ENCODE data around the gene NUP93. TPM values are rescaled to one million over a fixed set of nuclear protein-coding genes. Genes with fewer than 3 reads are reported as not detected.
"Not testable (repeated sequence)": the region's sequence is repeated elsewhere in the genome, so short reads cannot be mapped to it uniquely, and the experiment has no call there.

Gene NUP93
- polyA plus RNA-seq, 4 donors, result 14.1 to 32.1 (median 22.3) TPM

DNA sequence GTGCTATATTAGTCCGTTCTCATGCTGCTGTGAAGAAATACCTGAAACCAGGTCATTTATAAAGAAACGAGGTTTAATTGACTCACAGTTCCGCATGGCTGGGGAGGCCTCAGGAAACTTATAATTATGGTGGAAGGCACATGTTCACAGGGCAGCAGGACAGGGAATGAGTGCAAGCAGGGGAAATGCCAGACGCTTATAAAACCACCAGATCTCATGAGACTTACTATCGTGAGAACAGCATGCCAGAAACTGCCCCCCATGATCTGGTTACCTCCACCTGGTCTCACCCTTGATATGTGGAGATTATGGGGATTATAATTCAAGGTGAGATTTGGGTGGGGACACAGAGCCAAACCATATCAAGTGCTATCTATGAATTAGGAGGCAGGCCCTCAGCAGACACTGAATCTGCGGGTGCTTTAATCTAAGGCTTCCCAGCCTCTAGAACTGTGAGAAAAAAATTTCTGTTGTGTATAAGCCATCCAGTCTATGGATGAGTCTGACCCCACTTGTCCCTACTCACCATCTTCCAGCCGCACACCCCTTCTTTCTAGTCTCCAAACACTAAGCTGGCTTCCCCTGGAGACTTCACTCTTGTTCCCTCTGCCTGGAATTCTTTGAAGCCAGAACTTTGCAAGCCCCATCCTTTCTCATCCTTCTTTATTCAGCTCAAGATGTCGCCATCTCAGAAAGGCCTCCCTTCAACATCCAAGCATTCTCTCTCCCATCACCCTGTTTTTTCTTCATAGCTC is 772 bp upstream of the NUP93 start:
- DNase-seq, result no peak
- peaks cover 0 to 8% (median 4%) of the 10 kb centered on the region in 3 donors for H3K4me1 ChIP-seq (ENCODE audit: control insufficient read depth in 3 of 3, insufficient read depth in 2 of 3, low read depth in 1 of 3, low read length in 2 of 3)
- FAIRE-seq, result no peak
- H3K4me3 ChIP-seq (ENCODE audit: low read depth in 1 of 3, low read length in 3 of 3), result peak overlapping the region; percentile 40 to 87 (median 61)
- 49 to 56% (median 52%) methylated on average over 8 of the region's 8 CpGs for WGBS, 3 donors
- H3K36me3 ChIP-seq (ENCODE audit: control insufficient read depth in 3 of 3, insufficient read depth in 2 of 3, low read depth in 1 of 3, low read length in 3 of 3), result no peaks in the 10 kb centered on the region
- no peaks in the 10 kb centered on the region for H3K27me3 ChIP-seq (ENCODE audit: control insufficient read depth in 3 of 3, insufficient read depth in 3 of 3, low read length in 3 of 3)
- H3K27ac ChIP-seq (ENCODE audit: low read depth in 1 of 3, low read length in 2 of 3), result peak overlapping the region; percentile 78 to 87 (median 83)
- no peaks in the 10 kb centered on the region for H3K9me3 ChIP-seq (ENCODE audit: control insufficient read depth in 2 of 2, insufficient read depth in 1 of 2, low read depth in 1 of 2, low read length in 1 of 2)

DNA sequence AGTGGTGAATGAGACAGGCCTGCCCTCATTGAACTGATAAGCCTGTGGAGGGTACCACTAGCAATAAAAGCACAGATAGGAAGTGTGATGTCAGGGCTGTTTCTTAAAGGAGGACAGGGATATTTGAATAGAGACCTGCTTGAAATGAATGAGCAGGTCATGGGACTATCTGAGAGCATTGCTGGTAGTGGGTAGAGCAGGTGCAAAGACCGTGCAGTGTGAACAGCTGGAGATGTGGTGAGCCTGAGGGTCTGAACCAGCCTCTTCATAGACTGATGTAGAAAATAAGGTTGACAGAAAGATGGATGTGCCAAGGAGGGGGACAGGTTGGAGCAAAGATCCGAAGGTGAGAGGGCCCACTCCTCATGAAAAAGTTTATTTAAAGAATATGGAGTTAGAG is 2.4 kb downstream of the NUP93 start:
- Histone ChIP-seq H3K4me3 (ENCODE audit: low read depth in 1 of 3, low read length in 3 of 3) (no peak overlapping the region), H3K27me3 (ENCODE audit: control insufficient read depth in 3 of 3, insufficient read depth in 3 of 3, low read length in 3 of 3) (no peaks in the 10 kb centered on the region), H3K36me3 (ENCODE audit: control insufficient read depth in 3 of 3, insufficient read depth in 2 of 3, low read depth in 1 of 3, low read length in 3 of 3) (no peaks in the 10 kb centered on the region), H3K9me3 (ENCODE audit: control insufficient read depth in 2 of 2, insufficient read depth in 1 of 2, low read depth in 1 of 2, low read length in 1 of 2) (no peaks in the 10 kb centered on the region), H3K4me1 (ENCODE audit: control insufficient read depth in 3 of 3, insufficient read depth in 2 of 3, low read depth in 1 of 3, low read length in 2 of 3) (peaks cover 0 to 8% (median 4%) of the 10 kb centered on the region in 3 donors), H3K27ac (ENCODE audit: low read depth in 1 of 3, low read length in 2 of 3) (no peak overlapping the region)
- 76 to 87% (median 85%) methylated on average over 2 of the region's 2 CpGs for WGBS, 3 donors
- DNase-seq, result no peak
- FAIRE-seq, result no peak

DNA sequence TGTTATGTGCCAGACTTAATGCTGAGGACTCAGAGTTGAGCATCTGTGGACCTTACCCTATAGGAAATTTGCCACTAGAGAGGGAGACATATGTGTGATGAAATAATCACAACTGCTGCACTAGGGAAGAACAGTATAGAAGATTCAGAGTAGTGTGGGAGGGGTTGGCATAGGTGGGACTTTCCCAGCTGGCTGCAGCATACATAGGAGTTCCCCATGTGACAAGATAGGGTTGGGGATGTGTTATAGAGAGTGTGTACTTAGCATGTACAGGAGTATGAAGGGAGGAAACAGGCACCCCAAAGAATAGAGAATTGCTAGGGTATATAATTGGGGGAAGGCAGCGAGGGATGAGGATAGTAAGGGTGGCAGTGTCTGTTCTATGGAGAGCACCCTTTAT is 2.9 kb downstream of the NUP93 start:
- FAIRE-seq, result no peak
- no peak for DNase-seq
- 91 to 100% (median 92%) methylated on average over 1 of the region's 1 CpG for WGBS, 3 donors

DNA sequence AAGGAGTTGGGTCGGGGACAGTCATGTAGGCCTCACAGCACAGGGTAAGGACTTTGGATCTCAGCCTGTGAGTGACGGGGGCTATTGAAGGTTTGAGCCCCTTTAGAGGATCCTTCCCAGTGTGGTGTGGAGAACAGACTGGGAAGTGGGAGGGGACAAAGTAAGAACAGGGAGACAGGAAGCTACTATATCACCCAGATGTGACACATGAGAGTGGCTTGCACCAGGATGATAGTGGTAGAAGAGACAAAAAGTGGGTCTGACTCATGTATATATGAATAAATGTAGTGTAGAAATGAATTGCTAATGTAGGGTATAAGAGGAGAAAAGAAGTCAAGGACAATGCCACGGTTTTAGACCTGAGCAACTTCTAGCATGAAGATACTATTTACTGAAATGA is 4.5 kb downstream of the NUP93 start:
- 78 to 93% (median 90%) methylated on average over 3 of the region's 3 CpGs for WGBS, 3 donors
- Histone ChIP-seq H3K27ac (ENCODE audit: low read depth in 1 of 3, low read length in 2 of 3) (no peak overlapping the region), H3K27me3 (ENCODE audit: control insufficient read depth in 3 of 3, insufficient read depth in 3 of 3, low read length in 3 of 3) (no peaks in the 10 kb centered on the region), H3K9me3 (ENCODE audit: control insufficient read depth in 2 of 2, insufficient read depth in 1 of 2, low read depth in 1 of 2, low read length in 1 of 2) (no peaks in the 10 kb centered on the region), H3K4me3 (ENCODE audit: low read depth in 1 of 3, low read length in 3 of 3) (no peak overlapping the region), H3K4me1 (ENCODE audit: control insufficient read depth in 3 of 3, insufficient read depth in 2 of 3, low read depth in 1 of 3, low read length in 2 of 3) (peaks cover 0 to 4% (median 3%) of the 10 kb centered on the region in 3 donors), H3K36me3 (ENCODE audit: control insufficient read depth in 3 of 3, insufficient read depth in 2 of 3, low read depth in 1 of 3, low read length in 3 of 3) (no peaks in the 10 kb centered on the region)
- no peak for DNase-seq
- FAIRE-seq, result no peak

More for the DNA sequence above, 2.9 kb downstream of the NUP93 start:
- Histone ChIP-seq H3K27ac (ENCODE audit: low read depth in 1 of 3, low read length in 2 of 3) (no peak overlapping the region), H3K4me3 (ENCODE audit: low read depth in 1 of 3, low read length in 3 of 3) (no peak overlapping the region), H3K36me3 (ENCODE audit: control insufficient read depth in 3 of 3, insufficient read depth in 2 of 3, low read depth in 1 of 3, low read length in 3 of 3) (no peaks in the 10 kb centered on the region), H3K27me3 (ENCODE audit: control insufficient read depth in 3 of 3, insufficient read depth in 3 of 3, low read length in 3 of 3) (no peaks in the 10 kb centered on the region), H3K9me3 (ENCODE audit: control insufficient read depth in 2 of 2, insufficient read depth in 1 of 2, low read depth in 1 of 2, low read length in 1 of 2) (no peaks in the 10 kb centered on the region), H3K4me1 (ENCODE audit: control insufficient read depth in 3 of 3, insufficient read depth in 2 of 3, low read depth in 1 of 3, low read length in 2 of 3) (peaks cover 0 to 8% (median 4%) of the 10 kb centered on the region in 3 donors)

DNA sequence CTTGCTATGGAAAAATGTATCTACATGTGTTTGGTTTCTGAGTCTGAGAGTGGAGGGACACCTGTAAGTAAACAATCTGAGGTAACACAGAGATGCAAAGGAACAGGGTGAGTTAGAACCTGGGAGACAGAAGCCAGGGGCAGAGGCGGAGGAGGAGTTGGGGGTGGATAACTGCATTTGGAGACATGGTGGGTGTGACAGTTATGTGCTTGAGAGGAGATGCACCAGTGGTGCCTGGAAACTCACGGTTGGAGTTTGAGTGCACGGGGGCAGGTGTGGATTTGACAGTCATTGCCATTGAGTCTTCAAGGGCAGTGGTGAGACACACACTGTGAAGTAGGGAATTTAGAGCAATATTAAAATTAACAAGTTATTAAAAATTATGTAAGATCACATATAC is 6.5 kb downstream of the NUP93 start:
- Histone ChIP-seq H3K36me3 (ENCODE audit: control insufficient read depth in 3 of 3, insufficient read depth in 2 of 3, low read depth in 1 of 3, low read length in 3 of 3) (no peaks in the 10 kb centered on the region), H3K4me1 (ENCODE audit: control insufficient read depth in 3 of 3, insufficient read depth in 2 of 3, low read depth in 1 of 3, low read length in 2 of 3) (no peaks in the 10 kb centered on the region), H3K27me3 (ENCODE audit: control insufficient read depth in 3 of 3, insufficient read depth in 3 of 3, low read length in 3 of 3) (no peaks in the 10 kb centered on the region), H3K4me3 (ENCODE audit: low read depth in 1 of 3, low read length in 3 of 3) (no peak overlapping the region), H3K27ac (ENCODE audit: low read depth in 1 of 3, low read length in 2 of 3) (no peak overlapping the region), H3K9me3 (ENCODE audit: control insufficient read depth in 2 of 2, insufficient read depth in 1 of 2, low read depth in 1 of 2, low read length in 1 of 2) (no peaks in the 10 kb centered on the region)
- FAIRE-seq, result no peak
- 89 to 92% (median 90%) methylated on average over 3 of the region's 3 CpGs for WGBS, 3 donors
- DNase-seq, result no peak

DNA sequence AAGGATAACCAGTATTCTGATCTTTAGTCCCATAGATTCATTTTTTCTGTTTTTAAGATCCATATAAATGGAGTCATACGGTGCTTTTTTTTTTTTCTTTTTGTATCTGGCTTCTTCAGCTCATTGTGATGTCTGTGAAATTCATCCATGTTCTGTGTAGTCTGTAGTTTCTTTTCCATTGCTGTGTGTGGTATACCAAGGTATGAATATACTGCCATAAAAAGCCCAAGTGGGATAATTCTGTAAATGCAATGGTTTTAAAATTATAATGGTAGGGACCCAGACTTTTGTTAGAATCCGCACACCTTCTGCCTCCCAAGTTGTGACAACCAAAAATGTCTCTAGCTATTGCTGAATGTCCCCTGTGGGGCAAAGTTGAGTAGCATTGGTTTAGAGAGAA is 7.6 kb downstream of the NUP93 start:
- Histone ChIP-seq H3K27ac (ENCODE audit: low read depth in 1 of 3, low read length in 2 of 3) (no peak overlapping the region), H3K4me1 (ENCODE audit: control insufficient read depth in 3 of 3, insufficient read depth in 2 of 3, low read depth in 1 of 3, low read length in 2 of 3) (no peaks in the 10 kb centered on the region), H3K9me3 (ENCODE audit: control insufficient read depth in 2 of 2, insufficient read depth in 1 of 2, low read depth in 1 of 2, low read length in 1 of 2) (no peaks in the 10 kb centered on the region), H3K27me3 (ENCODE audit: control insufficient read depth in 3 of 3, insufficient read depth in 3 of 3, low read length in 3 of 3) (no peaks in the 10 kb centered on the region), H3K36me3 (ENCODE audit: control insufficient read depth in 3 of 3, insufficient read depth in 2 of 3, low read depth in 1 of 3, low read length in 3 of 3) (no peaks in the 10 kb centered on the region), H3K4me3 (ENCODE audit: low read depth in 1 of 3, low read length in 3 of 3) (no peak overlapping the region)
- WGBS, 3 donors, result 90 to 96% (median 95%) methylated on average over 2 of the region's 2 CpGs
- FAIRE-seq (no peak), DNase-seq (no peak)

DNA sequence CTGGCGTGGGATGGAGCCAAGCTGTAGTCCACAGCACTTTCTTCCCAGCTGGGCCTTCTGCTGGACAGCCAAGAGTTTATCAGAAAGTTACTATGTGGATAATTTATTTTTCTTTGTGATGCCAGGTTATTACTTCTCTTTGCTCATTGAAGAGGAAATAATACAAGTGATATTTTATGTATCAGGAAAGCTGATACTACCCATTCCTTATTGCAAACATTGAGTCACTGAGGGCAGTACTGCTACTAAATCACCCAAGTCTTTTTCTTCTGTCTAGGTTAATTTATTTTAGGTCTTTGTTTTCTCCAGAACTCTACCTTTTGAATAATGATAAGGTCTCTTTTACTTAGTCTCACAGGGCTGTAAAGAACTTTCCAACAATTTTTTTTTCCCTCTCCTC is 8.3 kb downstream of the NUP93 start:
- H3K4me3 ChIP-seq (ENCODE audit: low read depth in 1 of 3, low read length in 3 of 3), result no peak overlapping the region
- H3K36me3 ChIP-seq (ENCODE audit: control insufficient read depth in 3 of 3, insufficient read depth in 2 of 3, low read depth in 1 of 3, low read length in 3 of 3), result no peaks in the 10 kb centered on the region
- no peaks in the 10 kb centered on the region for H3K27me3 ChIP-seq (ENCODE audit: control insufficient read depth in 3 of 3, insufficient read depth in 3 of 3, low read length in 3 of 3)
- H3K27ac ChIP-seq (ENCODE audit: low read depth in 1 of 3, low read length in 2 of 3), result no peak overlapping the region
- H3K4me1 ChIP-seq (ENCODE audit: control insufficient read depth in 3 of 3, insufficient read depth in 2 of 3, low read depth in 1 of 3, low read length in 2 of 3), result no peaks in the 10 kb centered on the region
- 93 to 100% (median 93%) methylated on average over 1 of the region's 1 CpG for WGBS, 3 donors
- DNase-seq (no peak), FAIRE-seq (no peak)
- no peaks in the 10 kb centered on the region for H3K9me3 ChIP-seq (ENCODE audit: control insufficient read depth in 2 of 2, insufficient read depth in 1 of 2, low read depth in 1 of 2, low read length in 1 of 2)

DNA sequence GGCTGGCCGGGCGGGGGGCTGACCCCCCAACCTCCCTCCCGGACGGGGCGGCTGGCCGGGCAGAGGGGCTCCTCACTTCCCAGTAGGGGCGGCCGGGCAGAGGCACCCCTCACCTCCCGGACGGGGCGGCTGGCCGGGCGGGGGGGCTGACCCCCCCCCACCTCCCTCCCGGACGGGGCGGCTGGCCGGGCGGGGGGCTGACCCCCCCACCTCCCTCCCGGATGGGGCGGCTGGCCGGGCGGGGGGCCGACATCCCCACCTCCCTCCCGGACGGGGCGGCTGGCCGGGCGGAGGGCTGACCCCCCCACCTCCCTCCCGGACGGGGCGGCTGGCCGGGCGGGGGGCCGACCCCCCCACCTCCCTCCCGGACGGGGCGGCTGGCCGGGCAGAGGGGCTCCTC is 9.4 kb downstream of the NUP93 start:
- not testable (repeated sequence) for H3K27me3 ChIP-seq (ENCODE audit: control insufficient read depth in 3 of 3, insufficient read depth in 3 of 3, low read length in 3 of 3); H3K4me3 ChIP-seq (ENCODE audit: low read depth in 1 of 3, low read length in 3 of 3); FAIRE-seq; H3K36me3 ChIP-seq (ENCODE audit: control insufficient read depth in 3 of 3, insufficient read depth in 2 of 3, low read depth in 1 of 3, low read length in 3 of 3); H3K27ac ChIP-seq (ENCODE audit: low read depth in 1 of 3, low read length in 2 of 3); H3K9me3 ChIP-seq (ENCODE audit: control insufficient read depth in 2 of 2, insufficient read depth in 1 of 2, low read depth in 1 of 2, low read length in 1 of 2); DNase-seq; H3K4me1 ChIP-seq (ENCODE audit: control insufficient read depth in 3 of 3, insufficient read depth in 2 of 3, low read depth in 1 of 3, low read length in 2 of 3)
- WGBS, 3 donors, result 90% methylated on average over 16 of the region's 38 CpGs; no CpG with 5 or more reads in 2 of the 3 donors

DNA sequence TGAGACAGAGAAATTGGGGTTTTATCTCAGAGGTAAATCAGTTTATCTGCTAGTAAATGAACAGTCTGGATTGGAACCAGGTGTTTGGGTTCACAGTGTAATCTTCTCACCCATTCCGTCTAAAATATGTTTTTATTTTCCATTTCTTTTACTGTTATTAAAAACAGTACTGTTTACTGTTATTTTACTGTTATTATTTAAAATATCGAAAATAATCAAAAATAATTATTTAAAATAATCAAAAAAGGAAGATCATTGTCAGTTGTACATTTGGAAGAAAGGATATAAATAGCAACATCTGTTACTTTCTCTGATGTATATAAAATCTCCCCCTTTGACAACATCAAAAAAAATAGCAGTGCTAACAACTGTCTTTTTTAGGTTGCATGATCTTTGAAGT is 11.5 kb downstream of the NUP93 start:
- H3K4me1 ChIP-seq (ENCODE audit: control insufficient read depth in 3 of 3, insufficient read depth in 2 of 3, low read depth in 1 of 3, low read length in 2 of 3), result peaks cover 0 to 7% (median 0%) of the 10 kb centered on the region in 3 donors
- FAIRE-seq, result peak; percentile 41
- no peaks in the 10 kb centered on the region for H3K27me3 ChIP-seq (ENCODE audit: control insufficient read depth in 3 of 3, insufficient read depth in 3 of 3, low read length in 3 of 3)
- no peaks in the 10 kb centered on the region for H3K9me3 ChIP-seq (ENCODE audit: control insufficient read depth in 2 of 2, insufficient read depth in 1 of 2, low read depth in 1 of 2, low read length in 1 of 2)
- H3K36me3 ChIP-seq (ENCODE audit: control insufficient read depth in 3 of 3, insufficient read depth in 2 of 3, low read depth in 1 of 3, low read length in 3 of 3), result no peaks in the 10 kb centered on the region
- H3K4me3 ChIP-seq (ENCODE audit: low read depth in 1 of 3, low read length in 3 of 3), result no peak overlapping the region
- no peak overlapping the region for H3K27ac ChIP-seq (ENCODE audit: low read depth in 1 of 3, low read length in 2 of 3)
- no peak for DNase-seq
- 19 to 47% (median 31%) methylated on average over 2 of the region's 2 CpGs for WGBS, 3 donors
